Breast epithelium (tissue), 3 donors: ENCODE results near the gene TRIP4.

Experiments used
- POLR2A ChIP-seq: fragments of 450-650 bp; IDR thresholded peaks from one replicate; pipeline ENCODE4 v1.6.1; 2016; ENCODE audit warnings: antibody characterized with exemption, mild to moderate bottlenecking, moderate library complexity
- POLR2AphosphoS5 ChIP-seq, 3 donors: sonication (generic); formaldehyde crosslinking; IDR thresholded peaks; one replicate each; pipeline ENCODE4 v1.6.1; 2017; ENCODE audit warnings: antibody characterized with exemption in 3 of 3
- TF ChIP-seq, protein P1 (sequence below), 3 donors: fragments of 450-650 bp; IDR thresholded peaks; one replicate each; pipeline ENCODE4 v1.5.1; 2016 to 2017; ENCODE audit warnings: antibody characterized with exemption in 3 of 3, mild to moderate bottlenecking in 3 of 3, moderate library complexity in 3 of 3

DNA sequence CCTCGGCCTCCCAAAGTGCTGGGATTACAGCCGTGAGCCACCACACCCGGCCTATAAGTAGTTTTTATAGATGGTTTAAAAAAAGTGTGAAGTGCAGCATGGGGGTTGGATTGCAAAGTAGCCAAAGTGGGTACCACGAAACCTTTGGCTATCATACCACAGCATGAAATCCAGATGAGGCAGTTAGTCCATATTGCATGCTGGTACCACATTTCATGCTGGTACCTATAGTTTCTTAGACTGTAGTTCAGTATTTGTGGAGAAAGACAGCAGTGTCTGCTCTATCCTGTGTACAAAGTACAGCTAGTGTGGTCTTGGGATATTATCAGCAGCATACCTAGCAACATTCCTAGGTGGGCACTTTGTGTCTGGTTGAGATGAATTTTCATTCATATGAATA lies 84.5 kb downstream of the TRIP4 start:
- TF ChIP-seq POLR2AphosphoS5 (IDR thresholded peaks at IDR 0.05), result no peak
- TF ChIP-seq, protein P1, sequence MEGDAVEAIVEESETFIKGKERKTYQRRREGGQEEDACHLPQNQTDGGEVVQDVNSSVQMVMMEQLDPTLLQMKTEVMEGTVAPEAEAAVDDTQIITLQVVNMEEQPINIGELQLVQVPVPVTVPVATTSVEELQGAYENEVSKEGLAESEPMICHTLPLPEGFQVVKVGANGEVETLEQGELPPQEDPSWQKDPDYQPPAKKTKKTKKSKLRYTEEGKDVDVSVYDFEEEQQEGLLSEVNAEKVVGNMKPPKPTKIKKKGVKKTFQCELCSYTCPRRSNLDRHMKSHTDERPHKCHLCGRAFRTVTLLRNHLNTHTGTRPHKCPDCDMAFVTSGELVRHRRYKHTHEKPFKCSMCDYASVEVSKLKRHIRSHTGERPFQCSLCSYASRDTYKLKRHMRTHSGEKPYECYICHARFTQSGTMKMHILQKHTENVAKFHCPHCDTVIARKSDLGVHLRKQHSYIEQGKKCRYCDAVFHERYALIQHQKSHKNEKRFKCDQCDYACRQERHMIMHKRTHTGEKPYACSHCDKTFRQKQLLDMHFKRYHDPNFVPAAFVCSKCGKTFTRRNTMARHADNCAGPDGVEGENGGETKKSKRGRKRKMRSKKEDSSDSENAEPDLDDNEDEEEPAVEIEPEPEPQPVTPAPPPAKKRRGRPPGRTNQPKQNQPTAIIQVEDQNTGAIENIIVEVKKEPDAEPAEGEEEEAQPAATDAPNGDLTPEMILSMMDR (IDR thresholded peaks at IDR 0.05), result no peak
- no peak for TF ChIP-seq POLR2A
